Breast epithelium (tissue), 4 donors: ENCODE measurements around the gene STEAP4. TPM values are rescaled to one million over a fixed set of nuclear protein-coding genes. Genes with fewer than 3 reads are reported as not detected.

ENCODE experiments used
- DNase-seq, 2 donors: peaks; one replicate each; pipeline ENCODE4 v3.0.0-alpha.2; 2019; ENCODE audit warnings: low spot score in 2 of 2
- H3K27ac ChIP-seq, 2 donors: fragments of 200-600 bp; sonication (generic) in 1 of 2; one replicate each; pipeline ENCODE4 v1.5.1; 2016 to 2019; ENCODE audit warnings: mild to moderate bottlenecking in 1 of 2
- H3K27me3 ChIP-seq, 2 donors: fragments of 200-600 bp; sonication (generic) in 1 of 2; one replicate each; pipeline versions ENCODE4 v1.5.1 to v1.6.0; 2017 to 2019; ENCODE audit warnings: control low read depth in 1 of 2, mild to moderate bottlenecking in 1 of 2
- H3K36me3 ChIP-seq: fragments of 200-600 bp; one replicate; pipeline ENCODE4 v1.5.1; 2019
- H3K4me1 ChIP-seq, 2 donors: fragments of 200-600 bp; sonication (generic); one replicate each; pipeline ENCODE4 v1.5.1; 2016 to 2019; ENCODE audit warnings: control low read depth in 1 of 2
- H3K4me3 ChIP-seq, 3 donors: fragments of 200-600 bp; sonication (generic); 1 replicate in 2 of 3; 2 replicates in 1 of 3; pipeline ENCODE4 v1.5.1; 2016 to 2019; ENCODE audit warnings: mild to moderate bottlenecking in 3 of 3, moderate library complexity in 2 of 3
- H3K9me3 ChIP-seq, 2 donors: fragments of 200-600 bp; sonication (generic) in 1 of 2; one replicate each; pipeline ENCODE4 v1.5.1; 2016 to 2019; ENCODE audit warnings: control low read depth in 1 of 2
- CTCF ChIP-seq, 3 donors: fragments of 450-650 bp; IDR thresholded peaks; one replicate each; pipeline ENCODE4 v1.5.1; 2016 to 2017; ENCODE audit warnings: antibody characterized with exemption in 3 of 3, mild to moderate bottlenecking in 3 of 3, moderate library complexity in 3 of 3
- POLR2A ChIP-seq: fragments of 450-650 bp; IDR thresholded peaks from one replicate; pipeline ENCODE4 v1.6.1; 2016; ENCODE audit warnings: antibody characterized with exemption, mild to moderate bottlenecking, moderate library complexity
- POLR2AphosphoS5 ChIP-seq, 3 donors: sonication (generic); formaldehyde crosslinking; IDR thresholded peaks; one replicate each; pipeline ENCODE4 v1.6.1; 2017; ENCODE audit warnings: antibody characterized with exemption in 3 of 3
- intact Hi-C: fragments of 100-400 bp; cut with DNase I; formaldehyde crosslinking; loops from one replicate; pipeline ENCODE4 v1.15.1; 2023; ENCODE audit warnings: low total_unique reads
- total RNA-seq, 3 donors: library from RNA; depleted of rRNA; stranded (reverse); fragments of >200 nt; gene quantifications; one replicate each; pipeline ENCODE4 v1.1.0, GENCODE V29; 2016

Gene STEAP4
- total RNA-seq, 3 donors from 2014 or later: 49.3 to 165 (median 73.1) TPM

GRCh38 chr7:88226201-88226600 lies 80.5 kb downstream of the STEAP4 start:
- TF ChIP-seq POLR2A: no peak
- no peak for TF ChIP-seq POLR2AphosphoS5 (IDR thresholded peaks at IDR 0.05)
- TF ChIP-seq CTCF (IDR thresholded peaks at IDR 0.05): no peak

GRCh38 chr7:88224601-88225275 lies 82.0 kb downstream of the STEAP4 start:
- intact Hi-C loops: no loop called here

More at GRCh38 chr7:88226201-88226600, 80.5 kb downstream of the STEAP4 start:
- DNase-seq: no peak
- intact Hi-C loops: no loop called here
- Histone ChIP-seq H3K36me3 (no peaks in the 10 kb centered on the region), H3K27me3 (no peaks in the 10 kb centered on the region), H3K4me3 (no peak overlapping the region), H3K27ac (peak overlapping the region in 1 of 2 donors; percentile 19), H3K4me1 (no peaks in the 10 kb centered on the region), H3K9me3 (no peaks in the 10 kb centered on the region)

GRCh38 chr7:88223265-88223664 lies 83.4 kb downstream of the STEAP4 start:
- Histone ChIP-seq H3K4me1 (peaks cover 0 to 2% of the 10 kb centered on the region in 2 donors), H3K36me3 (no peaks in the 10 kb centered on the region), H3K4me3 (no peak overlapping the region), H3K27ac (no peak overlapping the region), H3K9me3 (no peaks in the 10 kb centered on the region), H3K27me3 (no peaks in the 10 kb centered on the region)
- no peak for TF ChIP-seq POLR2A
- no peak for TF ChIP-seq POLR2AphosphoS5 (IDR thresholded peaks at IDR 0.05)
- no peak for TF ChIP-seq CTCF (IDR thresholded peaks at IDR 0.05)
- DNase-seq: no peak
- intact Hi-C loops: no loop called here

More at GRCh38 chr7:88224601-88225275, 82.0 kb downstream of the STEAP4 start:
- no peak for DNase-seq
- TF ChIP-seq CTCF (IDR thresholded peaks at IDR 0.05) (no peak), POLR2AphosphoS5 (IDR thresholded peaks at IDR 0.05) (no peak), POLR2A (no peak)
- peak overlapping the region; percentile 22 to 38 for H3K27ac ChIP-seq
- no peaks in the 10 kb centered on the region for H3K27me3 ChIP-seq
- H3K4me1 ChIP-seq: no peaks in the 10 kb centered on the region
- H3K9me3 ChIP-seq: no peaks in the 10 kb centered on the region
- no peaks in the 10 kb centered on the region for H3K36me3 ChIP-seq
- no peak overlapping the region for H3K4me3 ChIP-seq

Other genes starting within 250 kb of the STEAP4 start
- gene SRI, start 86.9 kb downstream of the STEAP4 start, total RNA-seq: 100 to 1,000 TPM in 1 of 3 donors, 10 to 100 TPM in 2; 69.1 to 115 (median 90.9) TPM